Kidney epithelial cell (primary cell): Measurements from ENCODE around the gene MAP4K3. TPM values are rescaled to one million over a fixed set of nuclear protein-coding genes. Genes with fewer than 3 reads are reported as not detected.

Source experiments
- DNase-seq: peaks from one replicate; pipeline ENCODE4 v3.0.0-alpha.2; 2010; ENCODE audit warnings: low read depth
- H3K27me3 ChIP-seq: 2 replicates; pipeline ENCODE4 v1.6.0; 2011; ENCODE audit warnings: low read length; ENCODE audit not compliant: control insufficient read depth, insufficient read depth
- H3K36me3 ChIP-seq: 2 replicates; pipeline ENCODE4 v1.5.1; 2011; ENCODE audit warnings: low read length; ENCODE audit not compliant: control insufficient read depth, insufficient read depth
- H3K4me3 ChIP-seq: 2 replicates; pipeline ENCODE4 v1.5.1; 2011; ENCODE audit warnings: low read depth, mild to moderate bottlenecking, control low read depth, low read length
- total RNA-seq: library from RNA; depleted of rRNA; stranded (reverse); fragments of >200 nt; gene quantifications from 2 replicates; pipeline ENCODE4 v1.2.3, GENCODE V29; 2015
- TF ChIP-seq, protein P1 (sequence below): IDR thresholded peaks from 2 replicates; pipeline ENCODE4 v1.5.1; 2011; ENCODE audit warnings: mild to moderate bottlenecking, moderate library complexity, low read length, control low read depth, inconsistent platforms; ENCODE audit not compliant: insufficient read depth, poor library complexity, severe bottlenecking

The MAP4K3 gene
- total RNA-seq, 1 donor from 2014 or later = 25.7 TPM

DNA sequence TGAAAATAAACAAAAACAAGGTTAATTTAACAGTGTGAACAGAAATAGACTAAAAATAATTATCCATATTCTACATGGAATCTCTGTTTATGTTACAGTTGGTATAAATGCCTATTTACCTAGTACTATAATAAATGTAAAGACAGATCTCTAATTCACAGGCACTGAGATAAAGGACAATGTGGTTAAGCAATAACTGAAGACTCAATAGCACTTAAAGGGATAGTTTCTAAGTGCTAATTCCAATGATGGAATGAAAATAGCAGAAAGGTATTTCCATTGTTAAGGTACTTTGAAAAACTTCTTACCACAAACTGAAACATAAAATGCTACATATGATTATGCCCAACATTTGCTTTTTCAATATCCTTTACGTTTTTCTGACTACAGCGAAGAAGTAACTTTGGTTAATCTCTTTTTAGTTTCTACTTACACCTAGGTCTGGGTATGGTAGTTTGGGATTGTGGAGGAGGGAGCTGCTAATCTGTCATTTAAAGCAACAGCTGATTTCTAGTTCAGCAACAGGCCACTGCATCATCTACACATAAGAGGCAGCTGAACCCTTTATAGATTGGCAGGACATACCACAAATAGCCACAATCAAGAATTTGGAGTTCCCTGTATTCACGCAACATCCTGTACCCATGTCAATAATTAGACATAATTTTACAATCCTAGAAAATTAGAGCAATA, 27.2 kb downstream of the MAP4K3 start:
- no peak overlapping the region for H3K4me3 ChIP-seq
- H3K27me3 ChIP-seq = no peaks in the 10 kb centered on the region
- no peak for DNase-seq
- no peaks in the 10 kb centered on the region for H3K36me3 ChIP-seq
- TF ChIP-seq, protein P1, sequence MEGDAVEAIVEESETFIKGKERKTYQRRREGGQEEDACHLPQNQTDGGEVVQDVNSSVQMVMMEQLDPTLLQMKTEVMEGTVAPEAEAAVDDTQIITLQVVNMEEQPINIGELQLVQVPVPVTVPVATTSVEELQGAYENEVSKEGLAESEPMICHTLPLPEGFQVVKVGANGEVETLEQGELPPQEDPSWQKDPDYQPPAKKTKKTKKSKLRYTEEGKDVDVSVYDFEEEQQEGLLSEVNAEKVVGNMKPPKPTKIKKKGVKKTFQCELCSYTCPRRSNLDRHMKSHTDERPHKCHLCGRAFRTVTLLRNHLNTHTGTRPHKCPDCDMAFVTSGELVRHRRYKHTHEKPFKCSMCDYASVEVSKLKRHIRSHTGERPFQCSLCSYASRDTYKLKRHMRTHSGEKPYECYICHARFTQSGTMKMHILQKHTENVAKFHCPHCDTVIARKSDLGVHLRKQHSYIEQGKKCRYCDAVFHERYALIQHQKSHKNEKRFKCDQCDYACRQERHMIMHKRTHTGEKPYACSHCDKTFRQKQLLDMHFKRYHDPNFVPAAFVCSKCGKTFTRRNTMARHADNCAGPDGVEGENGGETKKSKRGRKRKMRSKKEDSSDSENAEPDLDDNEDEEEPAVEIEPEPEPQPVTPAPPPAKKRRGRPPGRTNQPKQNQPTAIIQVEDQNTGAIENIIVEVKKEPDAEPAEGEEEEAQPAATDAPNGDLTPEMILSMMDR = no peak

DNA sequence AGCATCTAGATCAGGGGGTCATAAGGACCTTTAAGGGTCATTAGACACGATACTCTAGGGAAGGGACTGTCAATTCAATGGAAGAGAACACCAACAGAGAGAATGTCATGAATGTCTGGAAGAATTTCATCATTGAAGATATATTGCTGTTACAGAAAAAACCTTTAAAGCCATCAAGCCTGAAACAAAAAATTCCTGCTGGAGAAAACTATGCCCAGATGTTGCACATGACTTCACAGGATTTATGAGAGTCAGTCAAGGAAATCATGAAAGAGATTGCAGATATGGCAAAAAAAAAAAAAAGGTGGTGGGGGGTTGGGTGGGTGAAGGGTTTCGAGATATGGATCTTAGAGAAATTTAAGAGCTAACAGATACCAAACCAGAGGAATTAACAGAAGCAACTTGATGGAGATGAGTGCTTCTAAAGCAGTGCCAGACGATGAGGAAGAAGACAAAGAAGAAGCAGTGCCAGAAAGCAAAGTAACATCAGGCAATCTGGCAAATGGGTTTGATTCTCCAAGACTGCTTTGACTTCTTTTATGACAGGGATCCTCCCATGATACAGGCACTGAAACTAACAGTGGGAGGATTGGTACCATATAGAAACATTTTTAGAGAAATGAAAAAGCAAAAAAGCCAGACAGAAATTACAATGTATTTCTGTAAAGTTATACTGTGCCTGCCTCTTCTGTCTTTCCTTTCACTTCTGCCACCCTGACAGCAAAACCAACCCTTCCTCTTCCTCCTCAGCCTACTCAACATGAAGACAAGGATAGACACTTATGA, 28.5 kb downstream of the MAP4K3 start:
- TF ChIP-seq, protein P1 = no peak
- Histone ChIP-seq H3K27me3 (no peaks in the 10 kb centered on the region), H3K36me3 (no peaks in the 10 kb centered on the region), H3K4me3 (no peak overlapping the region)
- peak; percentile 21 for DNase-seq

DNA sequence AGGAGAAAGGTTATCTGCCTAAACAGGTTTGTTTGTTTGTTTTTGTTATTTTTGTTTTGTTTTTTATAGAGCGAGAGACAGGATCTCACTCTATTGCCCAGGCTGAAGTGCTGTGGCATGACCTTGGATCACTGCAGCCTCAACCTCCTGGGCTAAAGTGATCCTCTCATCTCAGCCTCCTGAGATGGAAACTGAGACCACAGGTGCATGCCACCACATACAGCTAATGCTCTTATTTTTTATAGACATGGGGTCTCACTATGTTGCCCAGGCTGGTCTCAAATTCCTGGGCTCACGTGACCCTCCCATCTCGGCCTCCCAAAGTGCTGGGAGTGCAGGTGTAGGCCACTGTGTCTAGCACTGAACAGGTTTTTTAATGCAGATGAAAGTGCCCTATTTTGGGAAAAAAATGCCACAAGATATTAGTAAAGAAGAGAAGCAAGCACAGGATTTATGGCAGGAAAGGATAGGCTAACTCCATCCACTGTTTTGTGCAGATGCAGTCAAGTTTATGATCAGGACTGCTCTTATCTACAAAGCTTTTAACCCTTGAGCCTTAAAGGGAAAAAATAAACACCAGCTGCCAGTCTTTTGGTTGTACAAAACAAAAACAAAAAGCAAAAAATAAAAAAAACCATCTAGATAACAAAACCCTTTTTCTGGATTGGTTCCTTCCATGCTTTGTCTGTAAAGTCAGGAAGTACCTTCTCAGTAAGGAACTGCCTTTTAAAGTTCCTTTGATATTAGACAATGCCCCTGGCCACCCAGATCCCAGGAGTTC, 29.4 kb downstream of the MAP4K3 start:
- no peaks in the 10 kb centered on the region for H3K36me3 ChIP-seq
- no peak overlapping the region for H3K4me3 ChIP-seq
- TF ChIP-seq, protein P1 = no peak
- no peak for DNase-seq
- no peaks in the 10 kb centered on the region for H3K27me3 ChIP-seq

DNA sequence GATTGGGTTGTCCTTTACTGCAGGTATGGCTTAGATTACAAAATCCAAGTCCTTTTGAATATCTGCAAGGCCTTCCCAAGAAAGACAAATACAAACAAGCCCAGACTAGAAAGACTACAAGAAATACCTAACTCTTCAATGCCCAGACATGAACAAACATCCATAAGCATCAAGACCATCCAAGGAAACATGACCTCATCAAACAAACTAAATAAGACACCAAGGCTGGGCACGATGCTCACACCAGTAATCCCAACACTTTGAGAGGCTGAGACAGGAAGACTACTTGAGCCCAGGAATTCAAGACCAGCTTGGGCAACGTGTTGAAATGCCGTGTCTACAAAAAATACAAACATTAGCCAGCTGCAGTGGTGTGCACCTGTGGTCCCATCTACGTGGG, 31.7 kb downstream of the MAP4K3 start:
- H3K4me3 ChIP-seq = no peak overlapping the region
- no peaks in the 10 kb centered on the region for H3K27me3 ChIP-seq
- no peaks in the 10 kb centered on the region for H3K36me3 ChIP-seq
- TF ChIP-seq, protein P1 = no peak
- DNase-seq = no peak

DNA sequence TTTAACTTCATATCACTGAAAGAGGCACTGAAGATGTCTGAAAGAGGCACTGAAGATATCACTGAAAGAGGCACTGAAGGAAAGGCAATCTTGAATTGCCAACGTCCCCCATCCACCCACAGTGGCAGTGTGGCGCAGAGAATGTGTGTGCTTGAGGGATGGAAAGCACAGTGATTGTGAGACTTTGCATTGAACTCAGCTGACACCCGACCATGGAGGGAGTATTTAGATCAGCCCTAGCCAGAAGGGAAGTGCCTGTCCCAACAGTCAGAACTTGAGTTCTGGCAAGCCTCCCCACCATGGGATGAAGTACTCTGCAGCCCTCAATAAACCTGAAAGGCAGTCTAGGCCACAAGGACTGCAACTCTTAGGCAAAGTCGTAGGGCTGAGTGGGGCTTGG, 33.8 kb downstream of the MAP4K3 start:
- no peak overlapping the region for H3K4me3 ChIP-seq
- H3K36me3 ChIP-seq = no peaks in the 10 kb centered on the region
- DNase-seq = no peak
- TF ChIP-seq, protein P1 = no peak
- no peaks in the 10 kb centered on the region for H3K27me3 ChIP-seq
